ENCODE data around the gene PRKN. TPM values are rescaled to one million over a fixed set of nuclear protein-coding genes. Genes with fewer than 3 reads are reported as not detected.

The PRKN gene
- total RNA-seq, 6 experiments from 2014 or later = 0.32 TPM; not detected in 5

DNA sequence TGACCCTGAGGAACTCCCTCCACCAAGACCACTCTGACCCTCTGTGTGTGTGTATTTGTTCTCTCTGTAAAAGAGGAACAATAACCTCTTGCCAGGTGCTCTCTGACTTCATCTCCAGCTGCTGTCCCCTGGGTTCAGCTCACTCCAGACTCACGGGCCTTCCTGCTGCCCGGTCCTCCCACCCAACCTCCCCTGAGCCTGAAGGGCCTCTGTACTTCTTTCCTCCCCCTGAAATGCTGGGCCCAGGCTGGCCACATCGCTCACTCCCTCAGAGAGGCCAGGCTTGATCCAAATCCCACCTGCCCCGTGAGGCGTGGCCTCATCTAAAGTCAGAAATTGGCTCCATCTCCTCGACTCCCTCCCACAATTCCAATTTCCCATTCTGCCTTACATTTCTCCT, 202.4 kb downstream of the PRKN start:
- peaks cover 33% of the 10 kb centered on the region for H3K9me3 Mint-ChIP-seq
- H3K27me3 Mint-ChIP-seq (ENCODE audit: insufficient read depth) = no peaks in the 10 kb centered on the region; the same call in 1 of the 2 replicates
- no peak overlapping the region for H3K27ac Mint-ChIP-seq
- H3K4me1 Mint-ChIP-seq (ENCODE audit: low read depth) = no peaks in the 10 kb centered on the region
- no peak overlapping the region for H3K4me3 Mint-ChIP-seq
- peaks cover 4% of the 10 kb centered on the region; the same call in 1 of the 2 replicates for H3K36me3 Mint-ChIP-seq (ENCODE audit: low read depth)
- no peak for DNase-seq
- TF ChIP-seq, protein P1, sequence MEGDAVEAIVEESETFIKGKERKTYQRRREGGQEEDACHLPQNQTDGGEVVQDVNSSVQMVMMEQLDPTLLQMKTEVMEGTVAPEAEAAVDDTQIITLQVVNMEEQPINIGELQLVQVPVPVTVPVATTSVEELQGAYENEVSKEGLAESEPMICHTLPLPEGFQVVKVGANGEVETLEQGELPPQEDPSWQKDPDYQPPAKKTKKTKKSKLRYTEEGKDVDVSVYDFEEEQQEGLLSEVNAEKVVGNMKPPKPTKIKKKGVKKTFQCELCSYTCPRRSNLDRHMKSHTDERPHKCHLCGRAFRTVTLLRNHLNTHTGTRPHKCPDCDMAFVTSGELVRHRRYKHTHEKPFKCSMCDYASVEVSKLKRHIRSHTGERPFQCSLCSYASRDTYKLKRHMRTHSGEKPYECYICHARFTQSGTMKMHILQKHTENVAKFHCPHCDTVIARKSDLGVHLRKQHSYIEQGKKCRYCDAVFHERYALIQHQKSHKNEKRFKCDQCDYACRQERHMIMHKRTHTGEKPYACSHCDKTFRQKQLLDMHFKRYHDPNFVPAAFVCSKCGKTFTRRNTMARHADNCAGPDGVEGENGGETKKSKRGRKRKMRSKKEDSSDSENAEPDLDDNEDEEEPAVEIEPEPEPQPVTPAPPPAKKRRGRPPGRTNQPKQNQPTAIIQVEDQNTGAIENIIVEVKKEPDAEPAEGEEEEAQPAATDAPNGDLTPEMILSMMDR (IDR thresholded peaks at IDR 0.05) = no peak

DNA sequence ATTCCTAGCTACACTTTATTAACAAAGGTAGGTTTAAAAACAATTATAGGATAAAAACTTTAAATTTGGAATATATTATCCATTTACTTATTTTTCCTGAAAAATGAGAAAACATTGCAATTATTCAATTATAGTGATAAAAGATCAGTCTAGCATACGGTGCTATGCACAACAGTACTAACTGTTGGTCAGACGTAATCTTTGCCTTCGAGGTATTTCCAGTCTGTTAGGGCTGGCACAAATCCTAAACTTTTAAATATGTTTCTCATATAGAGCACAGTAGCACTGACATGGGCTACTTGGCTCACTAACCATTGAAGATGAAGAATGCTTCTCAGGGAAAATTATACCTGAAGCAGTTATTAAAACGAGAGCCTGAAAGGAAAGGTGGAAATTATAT, 214.8 kb downstream of the PRKN start:
- H3K9me3 Mint-ChIP-seq = peaks cover 37% of the 10 kb centered on the region
- H3K27ac Mint-ChIP-seq = no peak overlapping the region
- H3K27me3 Mint-ChIP-seq (ENCODE audit: insufficient read depth) = peaks cover 2% of the 10 kb centered on the region; the same call in 1 of the 2 replicates
- TF ChIP-seq, protein P1 (IDR thresholded peaks at IDR 0.05) = no peak
- no peak for DNase-seq
- H3K4me3 Mint-ChIP-seq = no peak overlapping the region
- H3K36me3 Mint-ChIP-seq (ENCODE audit: low read depth) = no peaks in the 10 kb centered on the region
- H3K4me1 Mint-ChIP-seq (ENCODE audit: low read depth) = no peaks in the 10 kb centered on the region

DNA sequence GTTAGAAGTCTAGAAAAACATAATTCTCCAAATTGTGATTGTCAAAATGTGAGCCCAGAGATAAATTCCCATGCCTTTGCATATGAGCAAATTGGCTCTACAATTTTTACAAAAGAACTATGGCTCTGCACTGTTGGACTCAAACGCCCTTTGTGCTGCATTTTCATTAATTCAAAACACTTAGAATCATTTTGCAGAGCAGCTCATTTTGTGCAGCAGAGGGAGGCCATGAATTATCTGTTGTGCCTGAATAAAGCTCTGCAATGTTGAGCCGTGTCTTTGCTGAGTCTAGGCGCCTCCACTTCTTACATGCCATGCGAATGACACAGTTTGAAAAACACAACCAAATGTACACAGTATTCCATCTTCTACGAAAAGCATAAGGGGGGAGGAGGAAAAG, 230.2 kb downstream of the PRKN start:
- Mint-ChIP-seq H3K4me3 (no peak overlapping the region), H3K4me1 (ENCODE audit: low read depth) (no peaks in the 10 kb centered on the region), H3K27me3 (ENCODE audit: insufficient read depth) (no peaks in the 10 kb centered on the region), H3K36me3 (ENCODE audit: low read depth) (peaks cover 4% of the 10 kb centered on the region; the same call in 1 of the 2 replicates), H3K27ac (no peak overlapping the region), H3K9me3 (peaks cover 32% of the 10 kb centered on the region)
- TF ChIP-seq, protein P1 (IDR thresholded peaks at IDR 0.05) = no peak
- DNase-seq = no peak

DNA sequence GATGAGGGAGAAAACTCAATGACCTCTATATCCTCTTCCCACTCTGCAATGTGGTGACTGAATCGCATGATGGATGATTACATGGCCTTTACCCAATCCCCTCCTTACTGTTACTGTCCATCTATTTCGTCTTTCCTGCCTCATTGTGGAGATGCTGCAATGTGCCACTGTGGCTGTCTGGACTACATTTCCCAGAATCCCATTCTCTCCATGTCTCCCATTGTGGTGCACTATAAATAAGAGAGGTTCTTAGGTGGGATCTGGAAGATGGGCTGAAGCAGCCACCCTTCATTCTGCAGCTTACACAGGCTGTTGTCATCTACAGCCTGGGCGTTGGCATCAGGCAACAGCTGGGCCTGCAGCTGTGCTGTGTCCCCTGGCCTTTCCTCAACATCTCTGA, 233.6 kb downstream of the PRKN start:
- H3K27me3 Mint-ChIP-seq (ENCODE audit: insufficient read depth) = no peaks in the 10 kb centered on the region
- TF ChIP-seq, protein P1 (IDR thresholded peaks at IDR 0.05) = no peak

DNA sequence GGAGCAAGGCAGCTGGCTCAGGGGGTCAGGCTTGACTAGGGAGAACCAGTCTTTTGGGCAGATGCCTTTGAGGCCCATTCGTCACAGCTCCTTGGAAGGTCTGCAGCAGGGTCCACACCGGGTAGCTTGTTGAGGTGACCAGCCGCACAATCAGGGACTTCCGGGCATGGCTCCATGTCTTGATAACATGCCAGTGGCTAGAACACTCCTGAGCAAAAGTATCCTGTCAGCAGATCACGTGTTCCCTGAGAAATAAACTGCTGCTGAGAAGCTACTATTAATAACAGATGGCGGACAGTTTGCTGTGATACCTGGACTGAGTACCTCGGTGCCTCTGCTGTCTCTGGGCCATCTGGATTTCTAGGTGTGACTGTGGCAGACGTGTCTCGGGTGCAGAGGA, 235.9 kb downstream of the PRKN start:
- no peaks in the 10 kb centered on the region for H3K4me1 Mint-ChIP-seq (ENCODE audit: low read depth)
- TF ChIP-seq, protein P1 (IDR thresholded peaks at IDR 0.05) = no peak
- H3K27me3 Mint-ChIP-seq (ENCODE audit: insufficient read depth) = no peaks in the 10 kb centered on the region
- H3K4me3 Mint-ChIP-seq = no peak overlapping the region
- peaks cover 63% of the 10 kb centered on the region for H3K9me3 Mint-ChIP-seq
- no peak overlapping the region for H3K27ac Mint-ChIP-seq
- H3K36me3 Mint-ChIP-seq (ENCODE audit: low read depth) = peaks cover 10% of the 10 kb centered on the region
- no peak for DNase-seq

More for the DNA sequence above, 233.6 kb downstream of the PRKN start:
- peaks cover 49% of the 10 kb centered on the region for H3K9me3 Mint-ChIP-seq
- H3K4me1 Mint-ChIP-seq (ENCODE audit: low read depth) = no peaks in the 10 kb centered on the region
- H3K27ac Mint-ChIP-seq = no peak overlapping the region
- peaks cover 10% of the 10 kb centered on the region for H3K36me3 Mint-ChIP-seq (ENCODE audit: low read depth)
- H3K4me3 Mint-ChIP-seq = no peak overlapping the region
- no peak for DNase-seq
